NCI-H1694 treated with DMSO at 0.1 percent for 48 hours (cell line): ENCODE results near the gene BAIAP3.
A peak's percentile ranks its signal among the peaks of the same experiment; 100 is the strongest.

Source experiments
- DNase-seq: peaks from one replicate; lab custom pipeline; 2025; lab: John Stamatoyannopoulos, UW

The BAIAP3 gene

DNA sequence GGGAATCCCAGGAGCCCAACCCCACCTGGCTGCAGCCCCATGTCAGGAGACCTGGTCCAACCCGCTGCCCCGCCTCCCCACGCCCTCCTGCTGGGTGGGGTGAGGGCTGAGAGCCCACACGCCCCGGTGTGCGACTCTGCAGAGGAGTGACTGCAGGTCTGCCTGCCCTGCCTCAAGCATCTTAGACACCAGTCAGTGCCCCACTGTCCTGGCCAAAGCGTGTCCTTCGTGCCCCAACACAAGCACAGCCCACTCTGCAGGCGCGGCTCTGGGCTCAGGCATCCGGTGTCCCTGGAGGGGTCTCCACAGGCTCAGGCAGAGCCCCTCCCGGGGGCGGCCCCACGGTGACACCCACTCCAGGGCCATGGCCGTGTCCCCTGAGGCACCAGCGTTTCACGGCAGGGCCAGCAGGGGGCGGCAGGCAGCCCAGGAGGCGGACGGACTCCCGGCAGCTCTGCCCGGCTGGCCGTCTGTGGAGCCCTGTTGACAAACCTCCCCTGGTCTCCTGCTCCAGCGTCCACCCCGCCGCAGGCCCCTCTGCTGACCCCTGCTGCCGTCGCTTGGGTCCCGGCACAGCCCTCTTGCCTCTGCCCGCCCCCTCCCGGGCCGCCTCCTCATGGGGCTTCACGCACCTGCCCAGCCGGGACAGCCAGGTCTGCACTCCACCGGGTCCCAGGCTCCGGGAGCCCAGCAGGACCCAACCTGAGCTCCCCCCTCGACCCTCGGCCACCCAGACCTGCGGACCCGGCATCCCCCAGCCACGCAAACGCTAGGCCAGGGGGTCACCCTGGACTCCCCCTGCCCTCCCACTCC, 32.6 kb upstream of the BAIAP3 start:
- peak; percentile 5 for DNase-seq

DNA sequence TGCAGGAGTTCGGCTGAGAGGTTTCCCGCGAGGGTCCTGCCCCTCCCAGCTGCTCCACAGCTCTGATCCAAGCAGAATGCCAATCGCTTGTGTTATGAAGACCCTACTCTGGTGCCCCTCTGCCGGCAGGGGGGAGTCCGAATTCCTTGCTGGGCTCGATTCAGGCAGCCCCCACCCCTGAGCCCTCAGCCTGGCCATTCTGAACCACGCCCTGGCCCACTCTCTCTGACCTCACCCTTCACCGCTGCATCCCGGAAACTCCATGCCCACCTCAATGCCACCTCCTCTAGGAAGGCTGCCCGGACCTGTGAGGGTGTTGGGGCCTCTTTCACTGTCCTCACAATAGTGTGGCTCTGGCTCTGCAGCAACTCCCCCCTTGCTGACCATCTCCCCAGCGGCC, 31.9 kb upstream of the BAIAP3 start:
- no peak for DNase-seq

DNA sequence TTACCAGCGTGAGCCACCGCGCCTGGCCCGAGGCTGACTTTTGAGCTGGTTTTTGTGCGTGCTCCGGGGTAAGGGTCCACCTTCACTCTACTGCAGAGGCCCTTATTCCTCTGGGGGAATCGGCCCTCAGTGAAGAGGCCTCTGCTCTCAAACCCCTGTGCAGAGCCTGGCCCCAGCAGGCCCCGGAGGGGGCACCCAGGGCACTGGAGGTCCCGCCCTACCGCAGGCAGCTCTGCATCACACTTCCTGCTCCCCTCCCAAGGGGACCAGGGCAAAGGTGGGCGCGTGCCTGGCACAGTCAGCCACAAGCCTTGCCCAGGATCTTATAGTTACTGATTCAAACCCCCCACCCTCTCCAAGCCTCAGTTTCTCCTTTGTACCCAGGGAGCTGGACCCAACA, 27.6 kb upstream of the BAIAP3 start:
- DNase-seq: no peak

DNA sequence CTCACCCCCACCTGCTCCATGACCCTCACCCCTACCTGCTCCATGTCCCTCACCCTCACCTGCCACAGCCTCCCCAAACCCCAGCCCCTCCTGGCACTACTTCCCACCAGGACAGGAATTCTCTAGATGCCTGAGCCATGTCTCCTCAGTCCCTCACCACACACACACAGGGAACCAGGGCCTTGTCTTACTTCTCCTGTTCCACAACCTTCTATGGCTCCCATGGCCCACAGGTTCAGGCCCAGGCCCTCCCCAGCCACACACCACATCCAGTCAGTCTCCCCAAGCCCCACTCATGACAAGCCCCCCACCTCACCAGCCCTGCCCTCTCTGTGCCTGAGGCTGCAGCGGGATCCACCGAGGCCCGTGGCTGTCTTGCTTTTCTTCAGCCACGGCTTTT, 27.1 kb upstream of the BAIAP3 start:
- DNase-seq: no peak

DNA sequence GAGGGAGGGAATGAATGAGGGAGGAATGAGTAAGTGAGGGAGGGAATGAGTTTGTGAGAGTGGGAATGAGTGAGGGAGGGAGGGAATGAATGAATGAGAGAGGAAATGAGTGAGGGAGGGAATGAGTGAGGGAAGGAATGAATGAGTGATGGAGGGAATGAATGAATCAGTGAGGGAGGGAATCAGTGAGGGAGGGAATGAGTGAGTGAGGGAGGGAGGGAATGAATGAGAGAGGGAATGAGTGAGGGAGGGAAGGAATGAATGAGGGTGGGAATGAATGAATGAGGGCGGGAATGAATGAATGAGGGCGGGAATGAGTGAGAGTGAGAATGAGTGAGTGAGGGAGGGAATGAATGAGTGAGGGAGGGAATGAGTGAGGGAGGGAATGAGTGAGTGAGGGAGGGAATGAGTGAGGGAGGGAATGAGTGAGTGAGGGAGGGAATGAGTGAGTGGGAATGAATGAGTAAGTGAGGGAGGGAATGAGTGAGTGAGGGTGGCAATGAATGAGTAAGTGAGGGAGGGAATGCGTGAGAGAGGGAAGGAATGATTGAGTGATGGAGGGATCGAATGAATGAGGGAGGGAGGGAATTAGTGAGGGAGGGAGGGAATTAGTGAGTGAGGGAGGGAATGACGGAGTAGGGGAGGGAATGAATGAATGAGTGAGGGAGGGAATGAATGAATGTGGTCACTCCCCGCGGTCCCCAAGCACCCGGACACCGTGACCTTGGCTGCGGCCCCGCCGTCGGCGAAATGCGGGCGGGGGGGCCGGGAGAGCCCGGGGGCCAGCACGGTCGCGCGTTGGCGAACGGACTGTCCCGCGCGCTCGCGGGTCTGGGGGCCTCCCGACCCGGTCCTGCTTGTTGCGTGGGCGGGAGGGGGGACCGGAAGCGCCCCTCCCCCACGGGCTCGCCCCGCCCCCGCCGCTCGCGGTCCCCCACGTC, 25.1 kb upstream of the BAIAP3 start:
- DNase-seq: peak; percentile 24

DNA sequence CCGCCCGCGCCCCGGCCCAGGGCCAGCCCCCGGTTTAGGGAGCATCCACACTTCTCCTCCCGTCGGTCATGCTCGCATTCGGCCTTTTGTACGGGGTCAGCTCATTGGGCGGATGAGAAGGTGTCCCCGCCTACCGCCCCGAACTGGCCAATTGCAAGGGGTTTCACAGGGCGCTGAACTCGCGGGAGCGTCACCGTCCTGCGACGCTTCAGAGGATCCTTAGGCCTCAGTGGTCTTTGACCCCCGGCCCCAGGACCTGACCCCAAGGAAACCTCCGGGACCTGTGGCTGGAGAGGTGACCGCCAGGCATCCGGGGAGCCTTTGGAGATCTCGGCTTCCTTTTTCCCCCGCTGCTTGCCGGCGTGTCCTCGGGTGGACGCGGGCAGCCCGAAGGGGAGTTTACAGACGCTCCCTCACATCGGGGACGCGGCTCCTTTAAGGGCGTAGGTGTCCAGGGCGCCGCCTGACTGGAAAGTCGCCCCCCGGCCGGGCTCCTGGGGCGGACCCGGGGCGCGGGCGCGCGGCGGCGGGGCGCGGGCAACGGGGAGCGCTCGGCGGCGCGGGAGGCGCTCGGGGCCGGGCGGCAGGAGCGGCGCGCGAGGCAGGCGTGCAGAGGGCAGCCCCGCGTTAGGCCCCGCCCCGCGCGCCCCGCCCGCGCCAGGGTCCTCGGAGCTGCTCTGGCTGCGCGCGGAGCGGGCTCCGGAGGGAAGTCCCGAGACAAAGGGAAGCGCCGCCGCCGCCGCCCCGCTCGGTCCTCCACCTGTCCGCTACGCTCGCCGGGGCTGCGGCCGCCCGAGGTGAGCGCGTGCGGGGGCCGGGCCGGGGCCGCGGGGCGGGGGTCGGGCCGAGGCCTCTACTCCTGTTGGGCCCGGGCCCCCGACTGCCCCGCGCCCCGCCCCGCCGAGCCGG, 24.2 kb upstream of the BAIAP3 start, which contains the start of gene UBE2I:
TSS of gene UBE2I (plus strand) at position 660 of the 909 bp plus-strand sequence. CDS start 4,395 bp downstream, outside the sequence.
- DNase-seq: peak; percentile 85

DNA sequence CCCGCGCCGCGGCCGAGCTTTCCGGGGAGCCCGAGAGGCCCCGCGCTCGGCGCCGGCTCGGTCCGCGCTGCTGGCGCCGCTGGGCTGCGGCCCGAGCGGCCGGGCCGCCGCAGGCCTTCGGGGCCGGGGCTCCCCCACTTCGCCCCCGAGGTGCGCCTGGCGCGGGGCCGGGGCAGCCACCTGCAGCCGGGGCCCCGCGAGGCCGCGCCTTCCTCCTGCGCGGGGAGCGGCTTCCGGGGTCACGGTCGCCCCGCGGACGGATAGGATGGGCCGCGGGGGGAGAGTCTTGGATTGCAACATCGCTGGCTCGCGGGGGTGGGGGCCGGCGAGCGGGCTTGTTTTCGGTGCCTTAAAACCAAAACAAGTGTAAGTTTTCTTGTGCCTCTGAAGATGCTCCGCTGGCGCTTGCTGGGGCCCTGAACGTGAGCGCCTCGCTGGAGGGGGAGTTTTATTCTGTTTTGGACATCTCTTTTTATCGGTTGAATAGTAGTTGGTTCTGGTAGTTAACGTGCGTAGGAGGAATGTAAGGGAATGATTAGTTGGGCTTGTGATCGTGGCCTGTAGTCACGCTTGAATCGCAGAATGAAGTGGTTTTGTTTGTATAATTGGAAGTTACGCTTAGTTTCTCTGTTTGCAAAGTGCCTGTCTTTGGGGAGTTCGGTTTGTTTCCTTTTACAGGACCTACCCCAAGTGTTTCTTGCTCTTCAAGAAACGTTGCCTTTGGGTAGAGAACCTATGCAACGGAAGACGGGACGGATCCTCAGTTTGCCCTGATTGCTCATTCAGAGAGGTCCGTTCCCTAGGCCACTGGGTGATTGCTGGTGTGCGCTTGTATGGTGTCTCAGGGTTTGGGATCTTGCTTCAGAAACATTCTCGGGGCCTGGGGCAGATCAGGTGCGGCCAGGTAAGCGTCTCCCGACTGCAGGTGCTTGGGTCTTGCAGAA, 23.3 kb upstream of the BAIAP3 start:
- no peak for DNase-seq

DNA sequence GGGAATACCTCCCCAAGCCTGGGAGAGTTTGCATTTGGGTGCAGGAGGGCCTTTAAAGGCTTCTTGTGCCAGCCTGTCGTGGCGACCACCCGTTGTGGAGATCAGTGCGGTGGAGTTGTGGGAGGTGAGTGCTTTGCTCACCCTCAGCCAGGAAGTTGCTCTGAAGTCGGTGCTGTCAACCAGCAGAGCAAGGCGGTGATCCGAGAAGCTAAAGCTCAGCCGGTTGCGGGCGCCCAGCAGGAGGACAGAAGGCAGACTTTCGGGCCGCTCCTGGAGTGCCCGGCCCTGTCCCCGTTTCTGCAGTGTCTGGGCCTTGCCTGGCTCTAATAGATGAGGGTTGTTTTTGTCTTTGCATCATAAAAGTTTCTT, 22.6 kb upstream of the BAIAP3 start:
- no peak for DNase-seq

DNA sequence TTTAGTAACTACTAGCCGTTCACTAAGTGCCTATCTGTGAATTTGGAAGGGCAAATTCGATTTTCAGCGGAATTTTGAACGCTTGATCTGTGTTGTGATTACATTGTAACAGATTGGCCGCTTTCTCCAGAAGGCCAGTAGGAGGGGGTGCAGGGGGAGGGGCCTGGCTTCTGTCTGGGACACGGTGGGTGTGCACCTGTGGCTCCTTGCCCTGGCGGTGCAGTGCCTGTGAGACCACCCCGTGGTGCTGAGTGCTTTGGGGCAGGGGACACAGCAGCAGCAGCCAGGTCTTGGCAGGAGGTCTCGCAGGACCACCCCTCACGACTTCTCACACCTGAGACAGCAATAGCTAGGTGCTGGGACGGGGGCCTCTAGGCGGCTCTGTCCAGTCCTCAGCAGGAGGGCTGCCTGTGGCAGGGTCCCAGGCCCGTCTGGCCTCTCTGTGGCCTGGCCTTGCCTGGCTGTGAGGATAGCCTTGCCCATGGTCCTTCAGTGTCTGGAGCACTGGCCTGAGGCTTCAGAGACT, 22.2 kb upstream of the BAIAP3 start:
- DNase-seq: no peak

DNA sequence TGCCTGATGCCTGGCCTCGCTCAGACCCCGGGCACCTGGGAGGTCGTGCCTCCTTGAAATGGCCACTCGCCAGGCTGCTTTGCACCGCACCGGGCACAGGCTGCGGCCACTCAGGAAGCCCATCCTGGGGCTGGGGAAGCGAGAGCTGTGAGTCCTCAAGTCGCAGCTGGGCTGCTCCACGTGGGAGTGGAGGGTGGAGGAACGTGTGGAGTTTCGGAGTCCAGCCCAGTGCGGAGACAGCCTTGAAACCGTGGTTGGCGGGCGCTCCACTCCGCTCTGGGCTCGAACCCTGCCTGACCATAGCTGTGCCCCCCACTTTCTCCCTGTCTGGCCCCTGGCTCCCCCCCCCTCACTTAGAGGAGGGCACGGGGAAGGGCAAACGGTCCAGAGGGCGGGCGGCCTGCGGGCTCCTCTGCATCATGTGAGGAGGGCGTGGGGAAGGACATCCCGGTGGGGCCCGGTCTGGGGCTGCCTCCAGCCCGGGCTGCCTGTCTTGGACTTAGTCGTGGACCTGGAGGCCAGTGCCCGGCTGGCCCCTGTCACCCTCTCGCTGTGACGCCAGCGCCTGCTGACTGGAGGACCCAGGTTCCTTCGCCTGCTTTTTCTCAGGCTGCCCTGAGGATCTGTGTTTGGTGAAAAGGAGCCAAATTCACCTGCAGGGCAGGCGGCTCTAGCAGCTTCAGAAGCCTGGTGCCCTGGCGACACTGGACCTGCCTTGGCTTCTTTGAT, 21.5 kb upstream of the BAIAP3 start:
- DNase-seq: no peak

DNA sequence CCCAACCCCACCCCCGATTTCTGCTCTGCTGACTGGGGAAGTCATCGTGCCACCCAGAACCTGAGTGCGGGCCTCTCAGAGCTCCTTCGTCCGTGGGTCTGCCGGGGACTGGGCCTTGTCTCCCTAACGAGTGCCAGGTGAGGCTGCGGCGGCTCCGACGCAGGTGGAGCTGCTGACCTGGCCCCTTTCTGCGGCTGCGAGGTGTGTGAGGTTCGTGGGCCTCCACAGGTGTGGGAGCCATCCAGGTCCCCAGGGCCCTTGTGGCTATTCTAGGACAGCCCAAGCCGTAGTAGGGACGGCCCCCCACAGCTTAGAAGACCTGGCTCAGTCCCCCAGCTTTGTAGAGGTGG, 21.0 kb upstream of the BAIAP3 start:
- no peak for DNase-seq

DNA sequence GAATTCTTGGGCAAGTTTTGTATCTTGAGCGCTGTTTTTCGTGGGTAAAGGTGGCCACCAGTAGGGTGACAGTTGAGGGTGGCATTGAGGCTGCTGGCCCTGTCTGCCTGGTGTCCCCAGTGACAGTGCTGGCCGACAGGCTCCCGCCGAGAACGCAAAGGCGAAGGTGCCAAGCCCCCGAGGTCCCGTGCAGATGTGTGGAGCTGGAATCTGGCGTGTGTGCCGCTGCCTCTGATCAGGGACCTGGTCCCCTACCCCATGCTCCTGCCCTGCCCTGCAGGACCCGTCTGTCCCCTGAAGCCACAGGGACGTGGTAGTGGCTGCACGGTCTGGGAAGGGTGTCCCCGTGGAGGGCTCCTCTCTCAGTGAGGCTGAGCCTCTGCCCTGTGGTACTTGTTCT, 20.5 kb upstream of the BAIAP3 start:
- no peak for DNase-seq

DNA sequence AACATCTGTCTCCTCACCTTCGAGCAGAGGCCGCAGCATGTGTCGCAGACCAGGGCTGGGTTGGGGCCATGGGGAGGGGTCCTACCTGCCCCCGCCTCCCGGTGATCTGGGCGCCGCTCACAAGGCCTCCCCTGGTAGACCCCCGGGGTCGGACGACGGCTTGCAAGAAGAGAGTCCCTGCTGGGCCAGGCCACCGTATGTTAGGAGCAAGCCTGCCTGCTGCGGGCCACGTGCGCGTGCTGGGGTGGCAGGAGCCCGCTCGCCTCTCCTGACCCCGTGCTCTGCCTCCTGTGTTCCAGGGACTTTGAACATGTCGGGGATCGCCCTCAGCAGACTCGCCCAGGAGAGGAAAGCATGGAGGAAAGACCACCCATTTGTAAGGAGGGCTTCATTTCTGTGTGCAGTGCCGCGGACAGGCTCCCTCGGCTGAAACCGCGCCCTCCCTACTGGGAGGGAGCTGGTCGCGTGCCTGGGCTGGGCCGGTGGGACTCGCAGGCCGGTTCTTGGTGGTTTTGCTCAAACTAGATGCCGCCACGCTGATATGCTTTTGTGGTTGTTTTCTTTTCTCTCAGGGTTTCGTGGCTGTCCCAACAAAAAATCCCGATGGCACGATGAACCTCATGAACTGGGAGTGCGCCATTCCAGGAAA, 19.6 kb upstream of the BAIAP3 start:
- no peak for DNase-seq

DNA sequence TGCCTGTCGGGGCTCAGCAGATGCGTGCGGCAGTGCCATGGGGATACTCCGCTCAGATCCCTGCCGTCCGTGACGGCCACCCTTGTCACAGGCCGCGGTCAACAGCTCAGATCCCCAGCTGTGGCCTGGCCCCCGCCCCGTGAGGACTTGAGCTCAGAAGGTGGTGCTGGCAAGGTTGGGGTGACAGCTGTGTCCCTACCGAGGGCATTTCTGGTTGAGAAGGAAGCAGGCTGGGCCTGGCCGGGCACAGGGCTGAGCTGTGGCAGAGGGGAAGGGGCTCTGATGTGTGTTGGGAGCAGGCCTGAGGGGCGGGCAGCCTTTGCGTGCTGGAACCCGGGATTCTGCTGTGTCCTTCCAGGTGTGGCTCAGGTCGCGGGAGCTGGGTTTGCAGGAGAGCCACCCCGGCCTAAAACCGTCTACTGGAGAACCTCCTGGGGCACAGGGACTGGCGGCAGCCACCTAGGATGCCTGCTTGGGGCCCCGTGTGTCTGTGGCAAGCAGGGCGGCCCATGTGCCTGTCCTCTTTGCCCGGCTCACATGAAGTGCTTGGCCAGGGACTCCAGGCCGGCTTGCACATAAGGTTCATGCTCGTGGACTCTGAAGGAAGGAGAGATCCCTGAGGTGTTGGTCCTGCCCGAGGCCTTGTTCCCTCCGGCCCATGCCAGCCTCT, 18.9 kb upstream of the BAIAP3 start:
- DNase-seq: no peak

DNA sequence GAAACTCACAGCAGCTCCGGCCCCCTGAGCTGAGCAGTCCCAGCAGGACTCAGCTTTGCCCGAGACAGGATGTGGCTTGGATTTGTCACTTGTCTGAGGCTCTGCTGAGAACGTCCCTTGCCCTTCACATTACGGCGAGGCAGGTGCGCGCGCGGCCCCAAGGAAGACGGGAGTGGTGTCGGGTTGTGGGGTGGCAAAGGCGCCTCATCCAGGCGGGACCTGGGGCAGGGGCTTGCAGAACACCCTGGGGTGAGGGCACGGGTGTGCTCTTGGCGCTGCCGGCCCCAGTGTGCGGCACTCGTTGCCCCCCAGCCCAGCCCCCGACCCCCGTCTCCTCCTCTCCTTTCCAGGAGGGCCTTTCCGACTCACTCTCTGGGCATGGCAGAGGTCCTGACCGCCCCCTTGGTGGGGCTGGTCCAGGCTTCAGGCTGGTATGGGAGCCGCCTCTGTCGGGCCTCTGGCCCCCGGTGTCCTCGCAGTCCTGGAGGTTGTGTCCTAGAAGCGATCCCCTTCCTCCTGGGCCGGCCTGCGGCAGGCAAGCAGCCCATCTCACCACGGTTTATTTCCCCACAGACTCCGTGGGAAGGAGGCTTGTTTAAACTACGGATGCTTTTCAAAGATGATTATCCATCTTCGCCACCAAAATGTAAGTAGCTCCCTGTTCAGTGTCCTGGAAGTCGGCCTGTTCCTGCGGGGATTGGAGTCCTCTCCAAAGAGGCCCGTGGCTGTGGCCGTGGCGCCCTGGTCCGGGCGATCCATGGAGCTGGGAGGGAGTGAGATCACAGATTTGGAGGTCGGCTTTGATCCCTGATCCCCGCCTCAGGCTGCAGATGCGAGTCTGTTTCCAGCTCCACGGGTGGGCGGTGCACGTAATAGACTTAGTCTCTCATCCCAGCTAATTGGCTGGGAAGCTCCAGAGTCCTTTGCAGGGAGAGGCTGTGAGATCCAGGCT, 18.1 kb upstream of the BAIAP3 start:
- DNase-seq: no peak

DNA sequence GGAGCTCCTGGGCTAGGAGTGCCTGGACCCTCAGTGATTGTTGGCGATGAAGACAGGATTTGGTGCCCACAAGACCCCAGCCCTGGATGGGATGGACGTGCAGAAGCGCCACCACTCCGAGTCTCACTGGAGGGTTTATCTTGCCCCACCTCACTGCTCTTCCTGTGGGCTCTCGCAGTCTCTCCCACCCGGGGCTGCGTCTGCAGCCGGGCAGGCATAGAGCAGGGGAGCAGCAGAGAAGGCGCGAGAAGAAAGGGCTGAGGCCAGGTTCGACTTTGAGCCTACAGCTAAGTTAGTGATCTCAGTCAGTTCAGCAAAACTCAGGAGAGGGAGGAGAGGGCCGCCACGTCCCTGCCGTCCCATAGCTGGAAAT, 17.4 kb upstream of the BAIAP3 start:
- DNase-seq: no peak

DNA sequence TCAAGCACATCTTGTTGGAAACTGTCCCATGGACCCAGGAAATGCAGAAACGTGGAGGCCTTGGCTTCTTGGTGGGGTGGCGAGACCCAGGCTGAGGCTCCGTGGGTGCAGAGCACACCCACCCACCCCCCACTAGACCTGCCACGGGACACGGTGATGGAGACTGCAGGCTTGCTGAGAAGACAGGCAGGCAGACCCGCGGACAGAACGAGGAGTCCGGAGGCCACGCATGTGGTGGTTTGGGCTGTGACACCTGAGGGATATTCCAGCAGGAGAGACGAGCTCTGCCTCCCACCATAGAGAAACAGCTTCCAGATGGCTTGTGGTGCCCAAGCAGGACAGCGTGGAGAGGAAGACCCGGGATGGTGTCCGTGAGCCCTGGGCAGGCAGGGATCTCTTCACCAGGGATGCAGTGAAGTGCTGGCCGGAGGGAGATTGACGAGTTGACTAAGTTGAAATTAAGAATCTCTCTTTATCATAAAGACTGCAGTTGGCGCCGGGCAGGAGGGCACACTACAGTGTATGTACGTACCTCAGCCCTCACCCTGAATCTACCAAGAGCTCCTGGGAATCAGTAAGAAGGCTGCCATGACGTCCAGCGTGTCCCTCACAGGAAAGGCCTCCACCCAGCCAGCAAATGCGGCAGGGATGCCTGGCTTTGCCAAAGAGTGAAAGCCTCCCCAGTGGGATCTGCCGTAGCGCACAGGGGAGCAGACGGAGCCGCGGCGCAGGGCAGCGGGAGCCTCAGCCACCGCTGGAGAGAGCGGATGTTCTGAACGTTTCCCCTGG, 15.8 kb upstream of the BAIAP3 start:
- DNase-seq: no peak
